Breast epithelium (tissue), 3 donors: Measurements from ENCODE around the gene FBXW10.
"Not testable (repeated sequence)": the region's sequence is repeated elsewhere in the genome, so short reads cannot be mapped to it uniquely, and the experiment has no call there.

Source experiments
- POLR2AphosphoS5 ChIP-seq, 3 donors: sonication (generic); formaldehyde crosslinking; IDR thresholded peaks; one replicate each; pipeline ENCODE4 v1.6.1; 2017; ENCODE audit warnings: antibody characterized with exemption in 3 of 3
- TF ChIP-seq, protein P1 (sequence below), 3 donors: fragments of 450-650 bp; IDR thresholded peaks; one replicate each; pipeline ENCODE4 v1.5.1; 2016 to 2017; ENCODE audit warnings: antibody characterized with exemption in 3 of 3, mild to moderate bottlenecking in 3 of 3, moderate library complexity in 3 of 3

DNA sequence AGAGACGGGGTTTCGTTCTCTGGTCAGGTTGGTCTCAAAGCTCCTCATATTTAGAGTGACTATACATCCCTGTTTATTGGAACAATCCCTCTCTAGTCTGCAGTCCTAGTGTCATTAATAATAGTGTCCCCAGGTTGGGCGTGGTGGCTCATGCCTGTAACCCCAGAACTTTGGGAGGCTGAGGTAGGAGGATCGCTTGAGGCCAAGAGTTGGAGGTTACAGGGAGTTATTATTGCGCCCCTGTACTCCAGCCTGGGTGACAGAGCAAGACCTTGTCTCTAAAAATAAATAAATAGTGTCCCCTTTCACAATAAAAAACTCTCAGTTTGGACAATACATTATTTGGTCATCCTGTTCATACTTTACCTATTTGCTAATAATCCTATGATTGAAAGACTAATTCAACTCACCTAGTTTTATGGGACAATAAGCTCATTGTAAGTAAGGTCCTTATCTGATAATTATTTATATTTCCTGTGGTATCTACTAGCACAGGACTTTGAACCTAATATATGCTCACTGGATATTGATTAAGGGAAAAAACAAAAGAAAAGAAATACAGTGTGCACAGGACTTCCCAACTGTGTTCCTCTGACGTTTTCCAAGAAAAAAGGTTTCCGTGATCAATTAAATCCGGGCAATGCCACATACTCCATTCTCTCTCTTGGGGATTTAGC, 13.7 kb downstream of the FBXW10 start:
- TF ChIP-seq, protein P1, sequence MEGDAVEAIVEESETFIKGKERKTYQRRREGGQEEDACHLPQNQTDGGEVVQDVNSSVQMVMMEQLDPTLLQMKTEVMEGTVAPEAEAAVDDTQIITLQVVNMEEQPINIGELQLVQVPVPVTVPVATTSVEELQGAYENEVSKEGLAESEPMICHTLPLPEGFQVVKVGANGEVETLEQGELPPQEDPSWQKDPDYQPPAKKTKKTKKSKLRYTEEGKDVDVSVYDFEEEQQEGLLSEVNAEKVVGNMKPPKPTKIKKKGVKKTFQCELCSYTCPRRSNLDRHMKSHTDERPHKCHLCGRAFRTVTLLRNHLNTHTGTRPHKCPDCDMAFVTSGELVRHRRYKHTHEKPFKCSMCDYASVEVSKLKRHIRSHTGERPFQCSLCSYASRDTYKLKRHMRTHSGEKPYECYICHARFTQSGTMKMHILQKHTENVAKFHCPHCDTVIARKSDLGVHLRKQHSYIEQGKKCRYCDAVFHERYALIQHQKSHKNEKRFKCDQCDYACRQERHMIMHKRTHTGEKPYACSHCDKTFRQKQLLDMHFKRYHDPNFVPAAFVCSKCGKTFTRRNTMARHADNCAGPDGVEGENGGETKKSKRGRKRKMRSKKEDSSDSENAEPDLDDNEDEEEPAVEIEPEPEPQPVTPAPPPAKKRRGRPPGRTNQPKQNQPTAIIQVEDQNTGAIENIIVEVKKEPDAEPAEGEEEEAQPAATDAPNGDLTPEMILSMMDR (IDR thresholded peaks at IDR 0.05), result not testable (repeated sequence)
- TF ChIP-seq POLR2AphosphoS5 (IDR thresholded peaks at IDR 0.05), result not testable (repeated sequence)
